MM.1S (cell line): ENCODE results near the gene WFDC12.

Source experiments
- CTCF ChIP-seq: fragments of 300-600 bp; sonication (generic); IDR thresholded peaks from 2 replicates; pipeline ENCODE4 v1.5.1; 2016; ENCODE audit warnings: antibody characterized with exemption, low read length, mixed read lengths
- EZH2 ChIP-seq: fragments of 300-600 bp; sonication (generic); optimal IDR thresholded peaks from 2 replicates; pipeline ENCODE3; 2017; ENCODE audit warnings: low read depth, mild to moderate bottlenecking, antibody characterized with exemption, low read length, mixed read lengths
- EZH2phosphoT487 ChIP-seq: fragments of 300-600 bp; sonication (generic); IDR thresholded peaks from 2 replicates; pipeline ENCODE4 v1.6.1; 2018; ENCODE audit warnings: antibody characterized with exemption, low read length

GRCh38 chr20:45092898-45093297, 31.4 kb downstream of the WFDC12 start:
- TF ChIP-seq CTCF (no peak), EZH2 (no peak), EZH2phosphoT487 (no peak)
